Adrenal gland (tissue), 12 donors: Measurements from ENCODE around the gene ROR2. TPM values are rescaled to one million over a fixed set of nuclear protein-coding genes. Genes with fewer than 3 reads are reported as not detected.

Experiments
- DNase-seq, 7 donors: peaks; one replicate each; pipeline ENCODE4 v3.0.0-alpha.2; 2019 to 2020
- H3K27ac ChIP-seq, 5 donors: fragments of 200-600 bp; sonication (generic) in 4 of 5; 1 replicate in 3 of 5; 2 replicates in 2 of 5; pipeline versions ENCODE4 v1.5.1 to v1.8.0; 2016 to 2020; ENCODE audit warnings: mild to moderate bottlenecking in 1 of 5
- H3K27me3 ChIP-seq: fragments of 200-600 bp; 2 replicates; pipeline ENCODE4 v1.8.0; 2021
- H3K36me3 ChIP-seq, 2 donors: fragments of 200-600 bp; replicated peaks in 1 of 2; 1 replicate in 1 of 2; 2 replicates in 1 of 2; pipeline versions ENCODE4 v1.5.1 to v1.8.0; 2018 to 2022
- H3K4me1 ChIP-seq, 2 donors: fragments of 200-600 bp; replicated peaks in 1 of 2; 1 replicate in 1 of 2; 2 replicates in 1 of 2; pipeline versions ENCODE4 v1.5.1 to v1.8.0; 2018 to 2021
- H3K4me3 ChIP-seq, 4 donors: fragments of 200-600 bp; sonication (generic) in 3 of 4; one replicate each; pipeline ENCODE4 v1.5.1; 2016 to 2018
- H3K9me3 ChIP-seq, 3 donors: fragments of 200-600 bp; sonication (generic) in 1 of 3; replicated peaks in 1 of 3; 1 replicate in 2 of 3; 2 replicates in 1 of 3; pipeline versions ENCODE4 v1.5.1 to v1.8.0; 2016 to 2021
- POLR2A ChIP-seq, 2 donors: fragments of 450-650 bp; IDR thresholded peaks; one replicate each; pipeline ENCODE4 v1.6.1; 2017; ENCODE audit warnings: antibody characterized with exemption in 2 of 2, mild to moderate bottlenecking in 2 of 2, moderate library complexity in 1 of 2
- WGBS, 4 donors: extraction: QIAGEN DNeasy Blood & Tissue Kit in 2 of 4; methylation state at CpG; one replicate each; pipeline versions ENCODE4 v1.1.5 to v1.1.7; 2013 to 2017; 5-methylcytosine and 5-hydroxymethylcytosine counted together
- intact Hi-C, 2 donors: fragments of 100-400 bp; cut with DNase I; formaldehyde crosslinking; loops; one replicate each; pipeline versions ENCODE4 v1.14.1 to v1.15.0; 2022 to 2023
- polyA plus RNA-seq, 3 donors: library from polyadenylated mRNA; stranded (reverse); fragments of 200-250 nt in 2 of 3; fragments of 350-450 nt in 1 of 3; fragmentation: Illumina TruSeq in 1 of 3; extraction: RNeasy Lipid Tissue Mini Kit (QIAGEN cat#74804) in 1 of 3; gene quantifications; one replicate each; pipeline ENCODE4 v1.2.3, GENCODE V29; 2013 to 2014
- total RNA-seq, 9 donors: library from RNA; depleted of rRNA in 4 of 9; stranded (reverse); fragments of >200 nt in 4 of 9; fragments of 120-200 nt in 1 of 9; fragmentation: NEBNext Ultra II Directional in 1 of 9; extraction: Animal tissue kit (Norgen Biotek cat#: 25700) in 1 of 9; gene quantifications; one replicate each; pipeline versions ENCODE4 v1.1.0 to v1.2.4, GENCODE V29; 2013 to 2023
- TF ChIP-seq, protein P1 (sequence below), 6 experiments: fragments of 450-650 bp in 4 of 6; fragments of 200-600 bp in 2 of 6; sonication (generic) in 1 of 6; IDR thresholded peaks; 1 replicate in 5 of 6; 2 replicates in 1 of 6; pipeline versions ENCODE4 v1.5.1 to v1.8.0; 2016 to 2021; ENCODE audit warnings: antibody characterized with exemption in 6 of 6, mild to moderate bottlenecking in 2 of 6, moderate library complexity in 1 of 6
- donor health status: healthy with polysubstance abuse.
- donor health status: Bipolar disorder and iron deficiency.
- donor health status: DM: yes; HTN: yes; CAD: no.
- donor health status: DM: no; HTN: no; CAD: no.
- donor health status: DM: no; HTN: no; CAD: no.
- donor health status: DM: yes; HTN: yes; CAD: no.

Gene ROR2
- total and polyA plus RNA-seq, 12 donors, result 3.9 to 23.9 (median 11.4) TPM

DNA sequence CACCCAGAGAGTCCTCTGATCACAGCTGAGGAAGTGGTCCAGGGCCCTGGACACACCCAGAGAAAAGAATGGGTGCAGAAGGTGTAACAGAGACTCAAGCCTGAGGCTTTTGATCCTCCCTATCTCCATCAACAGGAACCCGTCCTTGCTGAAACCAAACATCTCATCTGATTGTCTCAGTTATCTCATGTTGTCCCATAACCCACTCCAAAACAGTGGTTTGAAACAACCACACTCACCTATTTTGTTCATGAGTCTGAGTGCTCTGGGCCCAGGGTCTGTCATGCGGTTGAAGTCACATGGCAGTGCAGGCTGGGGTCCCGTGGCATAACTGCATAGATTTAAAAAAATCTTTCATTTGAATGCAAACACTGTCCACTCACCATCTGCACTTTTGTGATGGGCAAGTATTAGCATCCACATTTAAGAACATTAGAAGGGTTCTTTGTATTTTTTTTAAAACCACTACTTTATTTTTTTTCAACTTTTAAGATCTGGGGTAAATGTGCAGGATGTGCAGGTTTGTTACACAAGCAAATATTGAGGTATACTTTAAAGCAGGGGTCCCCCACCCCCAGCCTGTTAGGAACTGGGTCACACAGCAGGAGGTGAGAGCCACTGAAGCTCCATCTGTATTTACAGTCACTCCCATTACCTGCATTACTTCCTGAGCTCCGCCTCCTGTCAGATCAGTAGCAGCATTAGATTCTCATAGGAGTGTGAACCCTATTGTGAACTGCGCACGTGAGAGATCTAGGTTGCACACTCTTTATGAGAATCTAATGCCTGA is 255.8 kb downstream of the ROR2 start:
- DNase-seq, result no peak

GRCh38 chr9:91693226-91693625 is 256.8 kb downstream of the ROR2 start:
- intact Hi-C loops, result no loop called here
- no peak overlapping the region for H3K27ac ChIP-seq

More for the DNA sequence above, 255.8 kb downstream of the ROR2 start:
- Histone ChIP-seq H3K27me3 (no peaks in the 10 kb centered on the region), H3K4me3 (no peak overlapping the region), H3K27ac (no peak overlapping the region), H3K36me3 (no peaks in the 10 kb centered on the region), H3K9me3 (no peaks in the 10 kb centered on the region), H3K4me1 (no peaks in the 10 kb centered on the region)
- 76 to 91% (median 78%) methylated on average over 6 of the region's 6 CpGs for whole genome bisulfite sequencing, 4 donors
- TF ChIP-seq, protein P1, sequence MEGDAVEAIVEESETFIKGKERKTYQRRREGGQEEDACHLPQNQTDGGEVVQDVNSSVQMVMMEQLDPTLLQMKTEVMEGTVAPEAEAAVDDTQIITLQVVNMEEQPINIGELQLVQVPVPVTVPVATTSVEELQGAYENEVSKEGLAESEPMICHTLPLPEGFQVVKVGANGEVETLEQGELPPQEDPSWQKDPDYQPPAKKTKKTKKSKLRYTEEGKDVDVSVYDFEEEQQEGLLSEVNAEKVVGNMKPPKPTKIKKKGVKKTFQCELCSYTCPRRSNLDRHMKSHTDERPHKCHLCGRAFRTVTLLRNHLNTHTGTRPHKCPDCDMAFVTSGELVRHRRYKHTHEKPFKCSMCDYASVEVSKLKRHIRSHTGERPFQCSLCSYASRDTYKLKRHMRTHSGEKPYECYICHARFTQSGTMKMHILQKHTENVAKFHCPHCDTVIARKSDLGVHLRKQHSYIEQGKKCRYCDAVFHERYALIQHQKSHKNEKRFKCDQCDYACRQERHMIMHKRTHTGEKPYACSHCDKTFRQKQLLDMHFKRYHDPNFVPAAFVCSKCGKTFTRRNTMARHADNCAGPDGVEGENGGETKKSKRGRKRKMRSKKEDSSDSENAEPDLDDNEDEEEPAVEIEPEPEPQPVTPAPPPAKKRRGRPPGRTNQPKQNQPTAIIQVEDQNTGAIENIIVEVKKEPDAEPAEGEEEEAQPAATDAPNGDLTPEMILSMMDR (IDR thresholded peaks at IDR 0.05), result no peak
- no peak for TF ChIP-seq POLR2A (IDR thresholded peaks at IDR 0.05)
- intact Hi-C loops, result no loop called here

DNA sequence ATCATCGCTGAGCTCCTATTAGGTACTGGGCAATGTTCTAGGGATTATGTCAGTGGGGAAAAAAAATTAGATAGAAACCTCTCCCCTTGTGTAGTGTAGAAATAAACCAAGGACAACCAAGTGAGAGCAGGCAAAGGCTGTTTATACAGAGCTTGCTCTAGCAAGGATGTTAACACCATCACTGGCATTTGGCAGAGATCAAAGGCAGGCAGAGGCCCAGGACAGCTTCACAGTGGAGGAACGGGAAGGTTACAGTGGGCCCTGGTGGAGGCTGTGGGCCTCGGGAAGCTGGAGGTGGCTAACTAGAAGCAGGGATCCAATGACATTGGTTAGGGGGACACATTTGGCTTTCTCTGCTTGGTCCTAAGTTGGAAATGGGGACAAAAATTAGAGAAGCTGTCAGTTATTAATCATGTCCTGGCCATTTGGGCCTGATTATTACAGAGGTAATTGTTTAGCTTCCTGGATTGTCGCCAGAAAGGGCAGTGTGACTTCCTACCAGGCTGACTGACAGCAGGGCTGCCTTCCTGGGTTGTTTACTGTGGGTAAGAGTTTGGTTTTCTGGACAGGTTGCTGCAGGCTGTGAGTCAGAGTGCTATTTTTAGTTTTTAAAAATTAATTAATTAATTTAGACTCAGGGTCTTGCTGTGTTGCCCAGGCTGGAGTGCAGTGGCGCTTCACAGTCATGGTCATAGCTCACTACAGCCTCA is 259.3 kb downstream of the ROR2 start:
- Histone ChIP-seq H3K4me1 (no peaks in the 10 kb centered on the region), H3K9me3 (no peaks in the 10 kb centered on the region), H3K36me3 (no peaks in the 10 kb centered on the region), H3K27me3 (no peaks in the 10 kb centered on the region), H3K27ac (no peak overlapping the region), H3K4me3 (no peak overlapping the region)
- no peak for DNase-seq
- TF ChIP-seq, protein P1 (IDR thresholded peaks at IDR 0.05), result no peak
- TF ChIP-seq POLR2A (IDR thresholded peaks at IDR 0.05), result no peak
- 50 to 63% (median 59%) methylated on average over 5 of the region's 5 CpGs for whole genome bisulfite sequencing, 4 donors
- intact Hi-C loops, result no loop called here

More at GRCh38 chr9:91693226-91693625, 256.8 kb downstream of the ROR2 start:
- Histone ChIP-seq H3K36me3 (no peaks in the 10 kb centered on the region), H3K27me3 (no peaks in the 10 kb centered on the region), H3K4me3 (no peak overlapping the region), H3K9me3 (no peaks in the 10 kb centered on the region), H3K4me1 (no peaks in the 10 kb centered on the region)
- WGBS, 4 donors, result 71 to 79% (median 76%) methylated on average over 7 of the region's 7 CpGs
- no peak for TF ChIP-seq POLR2A (IDR thresholded peaks at IDR 0.05)
- TF ChIP-seq, protein P1 (IDR thresholded peaks at IDR 0.05), result no peak
- DNase-seq, result no peak

- intact Hi-C loops, result loop anchor here in 1 of 2 donors (5.0 kb wide), 1 partner anchor 872 kb away; no protein-coding TSS in a partner anchor
- no peak overlapping the region for H3K4me3 ChIP-seq
Measured at GRCh38 chr9:91689006-91689405, 261.0 kb downstream of the ROR2 start.

More at GRCh38 chr9:91689006-91689405, 261.0 kb downstream of the ROR2 start:
- TF ChIP-seq POLR2A (IDR thresholded peaks at IDR 0.05), result no peak
- TF ChIP-seq, protein P1 (IDR thresholded peaks at IDR 0.05), result no peak
- no peaks in the 10 kb centered on the region for H3K4me1 ChIP-seq
- no peak overlapping the region for H3K27ac ChIP-seq
- H3K27me3 ChIP-seq, result no peaks in the 10 kb centered on the region
- WGBS, 4 donors, result 56 to 78% (median 68%) methylated on average over 1 to 4 of the region's 4 CpGs
- peak in 1 of 7 donors; percentile 24 for DNase-seq
- H3K9me3 ChIP-seq, result no peaks in the 10 kb centered on the region
- H3K36me3 ChIP-seq, result no peaks in the 10 kb centered on the region
